ENCODE results near the gene KIF6.

KIF6 gene

GRCh38 chr6:39401376-39401775 is 323.8 kb downstream of the KIF6 start:
- no peaks in the 10 kb centered on the region for H3K79me2 ChIP-seq
- H3K9ac ChIP-seq: no peak overlapping the region
- no peak overlapping the region for H3K4me3 ChIP-seq (ENCODE audit: low read depth, low read length)
- no peaks in the 10 kb centered on the region for H3K4me1 ChIP-seq
- H3K4me2 ChIP-seq (ENCODE audit: low read length): no peak overlapping the region
- no peak overlapping the region for H2AFZ ChIP-seq
- no peaks in the 10 kb centered on the region for H3K9me3 ChIP-seq (ENCODE audit: control insufficient read depth, low read length)
- H3K27ac ChIP-seq: no peak overlapping the region
- H3K36me3 ChIP-seq (ENCODE audit: control insufficient read depth, insufficient read depth, low read length): no peaks in the 10 kb centered on the region
- TF ChIP-seq, protein P1, sequence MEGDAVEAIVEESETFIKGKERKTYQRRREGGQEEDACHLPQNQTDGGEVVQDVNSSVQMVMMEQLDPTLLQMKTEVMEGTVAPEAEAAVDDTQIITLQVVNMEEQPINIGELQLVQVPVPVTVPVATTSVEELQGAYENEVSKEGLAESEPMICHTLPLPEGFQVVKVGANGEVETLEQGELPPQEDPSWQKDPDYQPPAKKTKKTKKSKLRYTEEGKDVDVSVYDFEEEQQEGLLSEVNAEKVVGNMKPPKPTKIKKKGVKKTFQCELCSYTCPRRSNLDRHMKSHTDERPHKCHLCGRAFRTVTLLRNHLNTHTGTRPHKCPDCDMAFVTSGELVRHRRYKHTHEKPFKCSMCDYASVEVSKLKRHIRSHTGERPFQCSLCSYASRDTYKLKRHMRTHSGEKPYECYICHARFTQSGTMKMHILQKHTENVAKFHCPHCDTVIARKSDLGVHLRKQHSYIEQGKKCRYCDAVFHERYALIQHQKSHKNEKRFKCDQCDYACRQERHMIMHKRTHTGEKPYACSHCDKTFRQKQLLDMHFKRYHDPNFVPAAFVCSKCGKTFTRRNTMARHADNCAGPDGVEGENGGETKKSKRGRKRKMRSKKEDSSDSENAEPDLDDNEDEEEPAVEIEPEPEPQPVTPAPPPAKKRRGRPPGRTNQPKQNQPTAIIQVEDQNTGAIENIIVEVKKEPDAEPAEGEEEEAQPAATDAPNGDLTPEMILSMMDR (IDR thresholded peaks at IDR 0.05): no peak
- no peaks in the 10 kb centered on the region for H3K27me3 ChIP-seq (ENCODE audit: control insufficient read depth, insufficient read depth, low read length)

GRCh38 chr6:39400026-39400425 is 325.2 kb downstream of the KIF6 start:
- TF ChIP-seq, protein P1 (IDR thresholded peaks at IDR 0.05): no peak
- no peaks in the 10 kb centered on the region for H3K36me3 ChIP-seq (ENCODE audit: control insufficient read depth, insufficient read depth, low read length)
- H2AFZ ChIP-seq: no peak overlapping the region
- no peak overlapping the region for H3K27ac ChIP-seq
- H3K4me3 ChIP-seq (ENCODE audit: low read depth, low read length): no peak overlapping the region
- H3K9me3 ChIP-seq (ENCODE audit: control insufficient read depth, low read length): no peaks in the 10 kb centered on the region
- no peak overlapping the region for H3K4me2 ChIP-seq (ENCODE audit: low read length)
- H3K79me2 ChIP-seq: no peaks in the 10 kb centered on the region
- H3K27me3 ChIP-seq (ENCODE audit: control insufficient read depth, insufficient read depth, low read length): no peaks in the 10 kb centered on the region
- no peaks in the 10 kb centered on the region for H3K4me1 ChIP-seq
- H3K9ac ChIP-seq: no peak overlapping the region

- Histone ChIP-seq H3K9ac (no peak overlapping the region), H3K4me2 (ENCODE audit: low read length) (no peak overlapping the region), H3K27me3 (ENCODE audit: control insufficient read depth, insufficient read depth, low read length) (no peaks in the 10 kb centered on the region), H3K4me1 (no peaks in the 10 kb centered on the region), H3K27ac (no peak overlapping the region), H3K79me2 (no peaks in the 10 kb centered on the region), H3K36me3 (ENCODE audit: control insufficient read depth, insufficient read depth, low read length) (no peaks in the 10 kb centered on the region), H2AFZ (no peak overlapping the region), H3K4me3 (ENCODE audit: low read depth, low read length) (no peak overlapping the region), H3K9me3 (ENCODE audit: control insufficient read depth, low read length) (no peaks in the 10 kb centered on the region)
- TF ChIP-seq, protein P1 (IDR thresholded peaks at IDR 0.05): no peak
These were observed 328.4 kb downstream of the KIF6 start for GRCh38 chr6:39396854-39397253.

GRCh38 chr6:39393075-39393474 is 332.1 kb downstream of the KIF6 start:
- Histone ChIP-seq H3K27me3 (ENCODE audit: control insufficient read depth, insufficient read depth, low read length) (no peaks in the 10 kb centered on the region), H3K4me3 (ENCODE audit: low read depth, low read length) (no peak overlapping the region), H3K9ac (no peak overlapping the region), H3K9me3 (ENCODE audit: control insufficient read depth, low read length) (no peaks in the 10 kb centered on the region), H3K4me2 (ENCODE audit: low read length) (no peak overlapping the region), H3K27ac (no peak overlapping the region), H2AFZ (no peak overlapping the region), H3K79me2 (no peaks in the 10 kb centered on the region), H3K36me3 (ENCODE audit: control insufficient read depth, insufficient read depth, low read length) (no peaks in the 10 kb centered on the region), H3K4me1 (no peaks in the 10 kb centered on the region)
- TF ChIP-seq, protein P1 (IDR thresholded peaks at IDR 0.05): no peak

- Histone ChIP-seq H3K9me3 (ENCODE audit: control insufficient read depth, low read length) (no peaks in the 10 kb centered on the region), H3K27me3 (ENCODE audit: control insufficient read depth, insufficient read depth, low read length) (no peaks in the 10 kb centered on the region), H3K27ac (no peak overlapping the region), H3K4me2 (ENCODE audit: low read length) (no peak overlapping the region), H2AFZ (no peak overlapping the region), H3K4me1 (no peaks in the 10 kb centered on the region), H3K79me2 (no peaks in the 10 kb centered on the region), H3K4me3 (ENCODE audit: low read depth, low read length) (no peak overlapping the region), H3K9ac (no peak overlapping the region), H3K36me3 (ENCODE audit: control insufficient read depth, insufficient read depth, low read length) (no peaks in the 10 kb centered on the region)
- TF ChIP-seq, protein P1 (IDR thresholded peaks at IDR 0.05): no peak
These were observed 334.0 kb downstream of the KIF6 start for GRCh38 chr6:39391182-39391581.
